GM21360 (cell line): ENCODE data around the gene TANGO2.
A peak's percentile ranks its signal among the peaks of the same experiment; 100 is the strongest.
"Not testable (repeated sequence)": the region's sequence is repeated elsewhere in the genome, so short reads cannot be mapped to it uniquely, and the experiment has no call there.

Experiments used
- ATAC-seq: cut with Tn5 transposase; IDR thresholded peaks from one replicate; pipeline ENCODE4 v1.9.1; 2021; ENCODE audit warnings: mild to moderate bottlenecking, moderate library complexity; ENCODE audit not compliant: unreplicated experiment

Gene TANGO2

GRCh38 chr22:20060700-20061480, 40.0 kb downstream of the TANGO2 start:
- ATAC-seq, result no peak

GRCh38 chr22:20061481-20061861, 40.6 kb downstream of the TANGO2 start:
- no peak for ATAC-seq

- no peak for ATAC-seq
These were observed 41.3 kb downstream of the TANGO2 start for GRCh38 chr22:20062043-20062765.

- no peak for ATAC-seq
These were observed 41.8 kb downstream of the TANGO2 start for GRCh38 chr22:20062766-20063083.

GRCh38 chr22:20063271-20064139, 42.6 kb downstream of the TANGO2 start:
- no peak for ATAC-seq

GRCh38 chr22:20064140-20064480, 43.2 kb downstream of the TANGO2 start:
- no peak for ATAC-seq

- no peak for ATAC-seq
These were observed 43.8 kb downstream of the TANGO2 start for GRCh38 chr22:20064545-20065262.

GRCh38 chr22:20065896-20066616, 45.1 kb downstream of the TANGO2 start:
- ATAC-seq, result no peak

- ATAC-seq, result no peak
These were observed 45.9 kb downstream of the TANGO2 start for GRCh38 chr22:20066617-20067383.

GRCh38 chr22:20067384-20067682, 46.4 kb downstream of the TANGO2 start:
- not testable (repeated sequence) for ATAC-seq

- ATAC-seq, result no peak
These were observed 47.7 kb downstream of the TANGO2 start for GRCh38 chr22:20068640-20069039.

- ATAC-seq, result no peak
These were observed 48.6 kb downstream of the TANGO2 start for GRCh38 chr22:20069331-20070042.

- no peak for ATAC-seq
These were observed 50.6 kb downstream of the TANGO2 start for GRCh38 chr22:20071524-20071972.

GRCh38 chr22:20076627-20077172, 55.8 kb downstream of the TANGO2 start:
- no peak for ATAC-seq

GRCh38 chr22:20079745-20080444, 59.0 kb downstream of the TANGO2 start, which contains the start of gene DGCR8:
DGCR8 (plus strand) TSS chr22:20080241; CDS start chr22:20085964, 5,723 bp downstream.
- peak; percentile 76 for ATAC-seq

GRCh38 chr22:20080445-20080775, 59.5 kb downstream of the TANGO2 start:
- peak; percentile 56 for ATAC-seq

- ATAC-seq, result no peak
These were observed 60.1 kb downstream of the TANGO2 start for GRCh38 chr22:20080776-20081654.
